Measurements from ENCODE around the gene INPP5E. TPM values are rescaled to one million over a fixed set of nuclear protein-coding genes. Genes with fewer than 3 reads are reported as not detected.

Gene INPP5E
- total and polyA plus RNA-seq, 10 of the 15 experiments (the other 5 are each of a cell fraction or from before 2014, with no cell fraction given): 0.24 to 16.0 (median 5.3) TPM

GRCh38 chr9:136381966-136382513, 57.6 kb downstream of the INPP5E start:
- TF ChIP-seq YBX1 (IDR thresholded peaks at IDR 0.05) (no peak), POLR2A (IDR thresholded peaks at IDR 0.05; ENCODE audit: low read depth, low read length) (peak; percentile 50)
- no peak for FAIRE-seq
- Histone ChIP-seq H3K27ac (ENCODE audit: control insufficient read depth, insufficient read depth) (no peak overlapping the region), H3K36me3 (ENCODE audit: control insufficient read depth in 2 of 2, insufficient read depth in 2 of 2, low read length in 1 of 2) (peaks cover 3 to 34% of the 10 kb centered on the region in 2 experiments; a peak in 3 of 4 replicates), H3K4me2 (ENCODE audit: control insufficient read depth, insufficient read depth) (no peak overlapping the region), H4K20me1 (ENCODE audit: control insufficient read depth, insufficient read depth) (no peaks in the 10 kb centered on the region), H3K27me3 (replicated peaks in 1 of 2; ENCODE audit: control insufficient read depth in 2 of 2, insufficient read depth in 2 of 2, low read length in 1 of 2) (no peaks in the 10 kb centered on the region), H3K9ac (ENCODE audit: control insufficient read depth, insufficient read depth, low read length) (no peak overlapping the region), H3K4me3 (no peak overlapping the region), H3K9me3 (replicated peaks; ENCODE audit: control insufficient read depth, insufficient read depth, low read length) (no peaks in the 10 kb centered on the region), H3K4me1 (ENCODE audit: control insufficient read depth, insufficient read depth, low read length) (no peaks in the 10 kb centered on the region), H3K79me2 (ENCODE audit: control insufficient read depth, insufficient read depth, low read length) (no peaks in the 10 kb centered on the region), H2AFZ (ENCODE audit: control insufficient read depth, low read depth, low read length) (no peak overlapping the region)
- intact Hi-C loops (cut with micrococcal nuclease; ENCODE audit: unreplicated experiment): no loop called here
- no peak for ATAC-seq
- ChIA-PET RAD21 (ENCODE audit: unreplicated experiment) (no interaction called here), SMC1A (ENCODE audit: uncharacterized antibody, unreplicated experiment) (no interaction called here), POLR2A (no interaction called here), CTCF (no interaction called here)
- DNase-seq (ENCODE audit: low read depth, low spot score): no peak
- BruUV-seq (replicated peaks): no TSS peak
- in situ Hi-C loops (cut with MboI): no loop called here
- WGBS (ENCODE audit: insufficient coverage, insufficient replicate concordance, low lambda C conversion rate, missing lambda C conversion rate): 94% methylated on average over 25 of the region's 25 CpGs

DNA sequence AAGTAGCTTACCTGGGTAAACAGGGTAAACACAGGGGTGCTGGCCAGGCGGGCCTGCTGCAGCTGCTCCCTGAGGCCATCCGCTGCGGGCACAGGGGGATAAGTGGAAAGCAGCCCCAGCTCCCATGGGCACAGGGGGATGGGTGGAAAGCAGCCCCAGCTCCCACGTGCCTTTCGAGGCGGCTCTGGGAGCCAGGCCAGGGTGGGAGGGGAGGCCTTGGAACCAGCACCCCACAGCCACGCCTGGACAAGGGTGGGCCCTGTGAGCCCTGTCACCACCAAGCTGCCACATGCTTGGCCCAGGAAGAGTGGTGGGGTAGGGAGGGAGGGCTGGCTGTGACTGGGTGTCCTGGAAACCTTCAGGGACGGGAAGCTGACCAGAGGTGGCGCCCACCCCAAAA, 58.3 kb downstream of the INPP5E start:
- Histone ChIP-seq H3K9ac (ENCODE audit: control insufficient read depth, insufficient read depth, low read length) (no peak overlapping the region), H3K9me3 (replicated peaks; ENCODE audit: control insufficient read depth, insufficient read depth, low read length) (no peaks in the 10 kb centered on the region), H3K4me3 (no peak overlapping the region), H4K20me1 (ENCODE audit: control insufficient read depth, insufficient read depth) (no peaks in the 10 kb centered on the region), H2AFZ (ENCODE audit: control insufficient read depth, low read depth, low read length) (no peak overlapping the region), H3K27me3 (replicated peaks in 1 of 2; ENCODE audit: control insufficient read depth in 2 of 2, insufficient read depth in 2 of 2, low read length in 1 of 2) (no peaks in the 10 kb centered on the region), H3K27ac (ENCODE audit: control insufficient read depth, insufficient read depth) (no peak overlapping the region), H3K79me2 (ENCODE audit: control insufficient read depth, insufficient read depth, low read length) (no peaks in the 10 kb centered on the region), H3K4me2 (ENCODE audit: control insufficient read depth, insufficient read depth) (no peak overlapping the region), H3K4me1 (ENCODE audit: control insufficient read depth, insufficient read depth, low read length) (no peaks in the 10 kb centered on the region), H3K36me3 (ENCODE audit: control insufficient read depth in 2 of 2, insufficient read depth in 2 of 2, low read length in 1 of 2) (peaks cover 3 to 34% of the 10 kb centered on the region in 2 experiments; a peak in 3 of 4 replicates)
- intact Hi-C loops (cut with micrococcal nuclease; ENCODE audit: unreplicated experiment) (no loop called here), in situ Hi-C loops (cut with MboI) (no loop called here)
- POLR2A ChIA-PET: no interaction called here
- BruUV-seq (replicated peaks): no TSS peak
- FAIRE-seq (no peak), ATAC-seq (no peak), DNase-seq (ENCODE audit: low read depth, low spot score) (no peak)
- RAD21 ChIA-PET (ENCODE audit: unreplicated experiment): no interaction called here
- CTCF ChIA-PET: no interaction called here
- 87% methylated on average over 9 of the region's 9 CpGs for WGBS (ENCODE audit: insufficient coverage, insufficient replicate concordance, low lambda C conversion rate, missing lambda C conversion rate)
- SMC1A ChIA-PET (ENCODE audit: uncharacterized antibody, unreplicated experiment): no interaction called here
- TF ChIP-seq MYC (IDR thresholded peaks at IDR 0.05; ENCODE audit: insufficient read depth, insufficient read length, insufficient replicate concordance, low read length, severe bottlenecking) (no peak), ZNF217 (IDR thresholded peaks at IDR 0.05) (no peak), SUZ12 (IDR thresholded peaks at IDR 0.05; ENCODE audit: unreplicated experiment) (no peak), YBX1 (IDR thresholded peaks at IDR 0.05) (no peak), E4F1 (IDR thresholded peaks at IDR 0.05; ENCODE audit: borderline replicate concordance, partially characterized antibody) (no peak), HCFC1 (IDR thresholded peaks at IDR 0.05; ENCODE audit: low read length) (no peak)
- TF ChIP-seq, protein P1, sequence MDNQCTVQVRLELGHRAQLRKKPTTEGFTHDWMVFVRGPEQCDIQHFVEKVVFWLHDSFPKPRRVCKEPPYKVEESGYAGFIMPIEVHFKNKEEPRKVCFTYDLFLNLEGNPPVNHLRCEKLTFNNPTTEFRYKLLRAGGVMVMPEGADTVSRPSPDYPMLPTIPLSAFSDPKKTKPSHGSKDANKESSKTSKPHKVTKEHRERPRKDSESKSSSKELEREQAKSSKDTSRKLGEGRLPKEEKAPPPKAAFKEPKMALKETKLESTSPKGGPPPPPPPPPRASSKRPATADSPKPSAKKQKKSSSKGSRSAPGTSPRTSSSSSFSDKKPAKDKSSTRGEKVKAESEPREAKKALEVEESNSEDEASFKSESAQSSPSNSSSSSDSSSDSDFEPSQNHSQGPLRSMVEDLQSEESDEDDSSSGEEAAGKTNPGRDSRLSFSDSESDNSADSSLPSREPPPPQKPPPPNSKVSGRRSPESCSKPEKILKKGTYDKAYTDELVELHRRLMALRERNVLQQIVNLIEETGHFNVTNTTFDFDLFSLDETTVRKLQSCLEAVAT (IDR thresholded peaks at IDR 0.05): no peak

Measured in GM12878 (cell line).